Measurements from ENCODE around the gene JAGN1. TPM values are rescaled to one million over a fixed set of nuclear protein-coding genes. Genes with fewer than 3 reads are reported as not detected.
"Not testable (repeated sequence)": the region's sequence is repeated elsewhere in the genome, so short reads cannot be mapped to it uniquely, and the experiment has no call there.

JAGN1 gene
- total and polyA plus RNA-seq, 8 donors = 16.3 to 27.1 (median 21.9) TPM

DNA sequence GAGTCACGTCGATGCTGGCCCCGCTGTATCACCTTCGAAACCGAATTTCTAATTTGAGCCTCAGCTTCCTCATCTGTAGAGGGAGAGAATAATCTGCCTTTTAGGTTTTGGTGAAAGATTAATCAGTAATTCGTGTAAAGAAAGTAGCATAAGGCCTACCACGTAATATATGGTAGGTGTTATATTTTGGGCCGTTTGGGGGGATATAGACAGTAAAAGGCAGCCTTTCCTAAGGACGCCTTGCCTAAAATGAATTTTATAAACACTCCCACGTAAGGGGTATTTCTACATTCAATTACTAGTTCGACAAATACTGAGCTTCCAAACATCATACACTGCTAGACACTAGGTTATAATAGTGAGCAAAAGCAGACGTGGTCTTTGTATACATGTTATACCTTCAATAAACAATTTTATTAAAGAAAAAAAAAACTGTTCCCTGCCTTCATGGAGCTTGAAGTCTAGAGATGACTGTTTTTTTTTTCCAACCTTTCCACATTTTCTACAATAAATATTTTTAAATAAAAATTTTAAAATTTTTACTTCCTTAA is 737 bp downstream of the JAGN1 start:
- no peak for FAIRE-seq

DNA sequence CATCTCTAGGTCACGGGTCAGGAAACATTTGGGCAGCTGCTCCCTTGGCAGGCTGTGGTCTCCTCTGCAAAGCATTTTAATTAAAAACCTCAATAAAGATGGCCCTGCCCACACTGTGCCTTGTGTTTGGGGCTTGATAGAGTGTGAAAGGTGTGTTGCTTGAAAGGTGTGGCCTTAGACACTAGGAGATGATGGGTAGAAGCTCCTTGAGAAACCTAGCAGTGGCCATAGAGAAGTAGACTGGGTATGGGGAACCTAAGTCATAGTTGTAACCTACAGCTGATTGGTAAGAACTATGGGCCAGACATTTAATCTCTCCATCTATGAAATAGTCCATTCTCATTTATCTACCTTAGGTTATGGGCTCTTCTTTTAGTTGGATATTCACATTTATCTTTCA is 3.3 kb downstream of the JAGN1 start:
- Histone ChIP-seq H3K9me3 (no peaks in the 10 kb centered on the region), H3K4me1 (peaks cover 16 to 26% (median 17%) of the 10 kb centered on the region in 3 donors), H3K36me3 (peaks cover 0 to 5% (median 0%) of the 10 kb centered on the region in 3 donors), H3K27ac (no peak overlapping the region), H3K27me3 (no peaks in the 10 kb centered on the region), H3K4me3 (no peak overlapping the region)
- ATAC-seq = no peak
- no peak for DNase-seq
- no peak for FAIRE-seq
- intact Hi-C loops (cut with DNase I) = no loop called here
- 89 to 94% methylated on average over 1 of the region's 1 CpG for WGBS, 2 donors
- TF ChIP-seq, protein P1, sequence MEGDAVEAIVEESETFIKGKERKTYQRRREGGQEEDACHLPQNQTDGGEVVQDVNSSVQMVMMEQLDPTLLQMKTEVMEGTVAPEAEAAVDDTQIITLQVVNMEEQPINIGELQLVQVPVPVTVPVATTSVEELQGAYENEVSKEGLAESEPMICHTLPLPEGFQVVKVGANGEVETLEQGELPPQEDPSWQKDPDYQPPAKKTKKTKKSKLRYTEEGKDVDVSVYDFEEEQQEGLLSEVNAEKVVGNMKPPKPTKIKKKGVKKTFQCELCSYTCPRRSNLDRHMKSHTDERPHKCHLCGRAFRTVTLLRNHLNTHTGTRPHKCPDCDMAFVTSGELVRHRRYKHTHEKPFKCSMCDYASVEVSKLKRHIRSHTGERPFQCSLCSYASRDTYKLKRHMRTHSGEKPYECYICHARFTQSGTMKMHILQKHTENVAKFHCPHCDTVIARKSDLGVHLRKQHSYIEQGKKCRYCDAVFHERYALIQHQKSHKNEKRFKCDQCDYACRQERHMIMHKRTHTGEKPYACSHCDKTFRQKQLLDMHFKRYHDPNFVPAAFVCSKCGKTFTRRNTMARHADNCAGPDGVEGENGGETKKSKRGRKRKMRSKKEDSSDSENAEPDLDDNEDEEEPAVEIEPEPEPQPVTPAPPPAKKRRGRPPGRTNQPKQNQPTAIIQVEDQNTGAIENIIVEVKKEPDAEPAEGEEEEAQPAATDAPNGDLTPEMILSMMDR (IDR thresholded peaks at IDR 0.05) = no peak

More for the DNA sequence above, 737 bp downstream of the JAGN1 start:
- Histone ChIP-seq H3K36me3 (peaks cover 0 to 5% (median 0%) of the 10 kb centered on the region in 3 donors), H3K9me3 (no peaks in the 10 kb centered on the region), H3K27ac (peak overlapping the region; percentile 49 to 94 (median 88)), H3K4me3 (peak overlapping the region; percentile 66 to 99 (median 98)), H3K27me3 (no peaks in the 10 kb centered on the region), H3K4me1 (peaks cover 0 to 11% (median 3%) of the 10 kb centered on the region in 3 donors)
- no peak for DNase-seq
- no peak for ATAC-seq
- TF ChIP-seq, protein P1 (IDR thresholded peaks at IDR 0.05) = no peak
- intact Hi-C loops (cut with DNase I) = no loop called here
- WGBS, 2 donors = 4 to 5% methylated on average over 12 of the region's 12 CpGs

DNA sequence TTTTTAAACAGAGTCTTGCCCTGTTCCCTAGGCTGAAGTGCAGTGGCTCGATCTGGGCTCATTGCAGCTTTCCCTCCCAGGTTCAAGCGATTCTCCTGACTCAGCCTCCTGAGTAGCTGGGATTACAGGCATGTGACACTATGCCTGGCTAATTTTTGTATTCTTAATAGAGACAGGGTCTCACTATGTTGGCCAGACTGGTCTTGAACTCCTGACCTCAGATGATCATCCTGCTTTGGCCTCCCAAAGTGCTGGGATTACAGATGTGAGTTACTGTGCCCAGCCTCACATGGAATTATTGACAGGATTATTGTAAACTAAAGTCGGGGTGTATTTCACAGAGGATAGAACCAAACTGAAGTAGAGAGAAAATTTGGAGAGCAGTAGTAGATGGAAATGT is 5.3 kb downstream of the JAGN1 start:
- intact Hi-C loops (cut with DNase I); H3K36me3 ChIP-seq; DNase-seq; H3K27me3 ChIP-seq; H3K27ac ChIP-seq; H3K4me3 ChIP-seq; ATAC-seq; FAIRE-seq; H3K9me3 ChIP-seq: not testable (repeated sequence)
- 96 to 97% methylated on average over 3 of the region's 3 CpGs for WGBS, 2 donors
- H3K4me1 ChIP-seq = peaks cover 22 to 29% (median 22%) of the 10 kb centered on the region in 3 donors

DNA sequence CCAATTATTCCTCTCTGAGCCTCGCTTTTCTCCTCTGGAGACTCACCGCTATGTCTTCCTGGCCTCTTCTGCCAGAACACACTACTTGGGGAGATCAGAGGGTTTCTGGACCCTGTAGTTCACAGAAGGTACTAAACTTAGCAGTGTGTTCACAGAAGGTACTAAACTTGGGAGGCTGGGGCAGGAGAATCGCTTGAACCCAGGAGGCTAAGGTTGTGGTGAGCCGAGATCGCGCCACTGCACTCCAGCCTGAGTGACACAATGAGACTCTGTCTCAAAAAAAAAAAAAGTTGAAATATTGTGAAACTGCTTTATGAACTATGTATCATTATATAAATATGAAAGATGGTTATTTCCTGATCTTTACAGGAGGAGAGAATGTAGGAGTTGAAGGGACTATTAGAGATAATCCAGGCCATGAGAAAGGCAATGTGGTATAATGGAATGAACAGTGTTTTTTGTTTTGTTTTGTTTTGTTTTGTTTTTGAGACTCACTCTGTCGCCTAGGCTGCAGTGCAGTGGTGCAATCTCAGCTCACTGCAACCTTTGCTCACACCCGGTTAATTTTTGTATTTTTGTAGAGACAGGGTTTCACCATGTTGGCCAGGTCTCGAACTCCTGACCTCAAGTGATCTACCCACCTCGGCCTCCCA is 6.5 kb downstream of the JAGN1 start:
- ATAC-seq; FAIRE-seq; H3K9me3 ChIP-seq; H3K36me3 ChIP-seq; H3K4me3 ChIP-seq; DNase-seq; H3K27me3 ChIP-seq; intact Hi-C loops (cut with DNase I): not testable (repeated sequence)
- WGBS, 2 donors = 86 to 89% methylated on average over 10 of the region's 10 CpGs
- Histone ChIP-seq H3K4me1 (peaks cover 21 to 29% (median 29%) of the 10 kb centered on the region in 3 donors), H3K27ac (peak overlapping the region; percentile 56 to 89 (median 74))

DNA sequence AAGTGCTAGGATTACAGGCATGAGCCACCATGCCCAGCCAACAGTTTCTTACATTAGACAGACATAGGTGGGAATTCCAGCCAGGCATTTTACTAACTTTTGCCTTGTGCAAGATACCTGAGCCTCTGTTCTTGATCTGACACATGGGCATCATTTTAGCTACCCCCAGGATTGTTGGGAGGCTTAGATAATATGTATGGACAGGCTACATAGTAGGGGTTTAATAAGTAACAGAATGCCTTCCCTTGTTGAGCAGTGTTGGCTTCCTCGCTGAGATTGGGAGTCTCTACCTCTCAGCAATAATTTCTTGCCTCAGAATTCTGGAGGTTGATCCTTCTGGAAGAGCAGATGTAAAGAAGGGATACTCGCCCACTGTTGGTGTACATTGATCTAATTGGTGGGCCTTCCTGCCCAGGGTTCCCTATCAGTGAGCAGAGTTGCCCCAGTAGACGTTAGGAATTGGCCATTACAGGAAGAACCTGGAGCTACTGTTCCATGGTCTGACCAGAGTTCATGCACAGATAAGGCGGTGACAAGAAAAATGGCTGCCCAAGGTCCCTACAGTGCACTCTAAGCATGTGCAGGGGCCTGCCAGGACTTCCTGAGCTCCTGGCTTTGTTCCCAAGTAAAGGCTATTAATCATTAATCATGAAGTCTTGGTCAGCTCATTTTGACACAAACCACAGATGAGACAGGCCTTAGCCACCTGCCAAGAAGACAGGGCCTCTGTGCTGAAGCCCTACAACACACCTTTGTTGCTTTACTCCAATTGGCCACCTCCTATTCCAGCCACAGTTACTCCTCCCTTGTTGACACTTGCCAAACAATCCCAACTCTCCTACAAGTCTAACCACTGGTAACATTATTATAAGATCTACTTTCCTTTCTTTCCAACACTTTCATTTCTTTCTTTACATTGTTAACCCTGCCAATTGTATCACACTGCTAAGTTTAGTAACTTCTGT is 7.3 kb downstream of the JAGN1 start:
- H3K4me1 ChIP-seq = peaks cover 27 to 32% (median 31%) of the 10 kb centered on the region in 3 donors
- H3K27ac ChIP-seq = peak overlapping the region; percentile 56 to 89 (median 74)
- ATAC-seq (peak; percentile 87 to 90 (median 89)), FAIRE-seq (no peak), DNase-seq (peak in 5 of 6 donors; percentile 75 to 89 (median 80))
- H3K36me3 ChIP-seq = peaks cover 0 to 5% (median 0%) of the 10 kb centered on the region in 3 donors
- 19 to 23% methylated on average over 4 of the region's 4 CpGs for WGBS, 2 donors
- no peaks in the 10 kb centered on the region for H3K27me3 ChIP-seq
- no peaks in the 10 kb centered on the region for H3K9me3 ChIP-seq
- TF ChIP-seq, protein P1 (IDR thresholded peaks at IDR 0.05) = no peak
- H3K4me3 ChIP-seq = no peak overlapping the region
- intact Hi-C loops (cut with DNase I) = no loop called here

Data from pancreas (tissue), 10 donors.